Mucosa of gallbladder (tissue), 1 donor: ENCODE measurements around the gene MAPK1. TPM values are rescaled to one million over a fixed set of nuclear protein-coding genes. Genes with fewer than 3 reads are reported as not detected.
"Not testable (repeated sequence)": the region's sequence is repeated elsewhere in the genome, so short reads cannot be mapped to it uniquely, and the experiment has no call there.

Experiments
- DNase-seq: peaks from one replicate; pipeline ENCODE4 v3.0.0-alpha.2; 2020; ENCODE audit warnings: low spot score
- total RNA-seq: library from RNA; stranded (reverse); gene quantifications from one replicate; pipeline ENCODE4 v1.2.1, GENCODE V29; 2021
- donor health status: DM: no; HTN: no; CAD: no.

The MAPK1 gene
- total RNA-seq, 1 donor from 2014 or later = 131 TPM

DNA sequence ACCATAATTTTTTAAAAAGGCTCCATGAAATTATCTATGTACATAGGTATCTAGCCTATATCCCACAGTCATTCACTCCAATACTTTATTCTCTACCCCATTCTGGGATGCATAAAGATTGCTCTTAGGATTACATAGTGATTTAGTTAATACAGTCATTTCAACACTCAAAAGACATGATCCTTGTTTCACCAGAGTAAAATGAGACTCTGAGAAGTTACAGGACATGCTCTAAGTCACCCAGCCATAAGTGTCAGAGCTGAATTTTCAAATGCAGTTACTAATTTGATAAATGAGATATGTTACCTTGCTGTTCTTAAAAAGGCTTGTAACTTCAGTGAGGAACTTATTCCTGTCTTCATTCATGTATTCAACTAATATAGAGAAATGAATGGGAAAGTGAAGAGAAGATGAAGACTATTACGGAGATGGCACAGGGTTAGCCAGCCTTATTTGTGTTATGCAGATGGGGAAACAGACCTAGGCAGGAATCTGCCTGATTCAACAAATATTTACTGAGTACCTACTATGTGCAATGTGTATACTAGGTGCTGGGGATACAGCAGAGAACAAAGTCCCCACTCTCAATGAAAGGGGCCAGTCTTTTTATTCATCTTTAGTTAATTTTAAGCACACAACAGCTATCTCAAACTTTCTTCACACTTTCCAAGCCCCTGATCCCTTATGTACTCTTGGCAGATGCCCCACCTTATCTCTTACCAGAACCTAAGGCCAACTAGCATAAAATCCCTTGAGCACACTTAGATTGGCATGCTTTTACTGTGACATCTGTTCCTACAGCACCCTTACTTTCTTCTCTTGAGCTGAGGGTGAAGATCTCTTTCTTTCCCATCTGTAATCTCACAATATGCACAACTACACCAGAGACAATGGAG, 21.6 kb downstream of the MAPK1 start:
- DNase-seq = no peak

DNA sequence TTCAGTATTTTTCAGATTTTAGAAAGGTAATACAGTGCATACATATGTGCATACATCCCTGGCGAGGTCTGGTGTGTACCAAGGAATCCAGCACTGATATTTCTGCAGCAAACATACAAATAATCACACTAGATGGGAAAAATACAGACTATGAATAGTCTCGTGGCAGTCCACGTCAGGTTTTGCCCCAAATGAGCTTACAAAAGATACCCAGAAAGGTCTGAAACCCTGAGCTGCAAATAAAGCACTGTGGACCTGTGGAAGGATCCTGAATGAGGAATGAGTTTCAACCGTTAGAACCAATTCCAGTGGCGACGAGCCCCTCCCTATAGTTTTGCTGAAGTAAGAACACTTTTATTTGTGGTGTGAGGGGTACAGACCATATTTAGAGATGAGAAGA, 24.5 kb downstream of the MAPK1 start:
- no peak for DNase-seq

DNA sequence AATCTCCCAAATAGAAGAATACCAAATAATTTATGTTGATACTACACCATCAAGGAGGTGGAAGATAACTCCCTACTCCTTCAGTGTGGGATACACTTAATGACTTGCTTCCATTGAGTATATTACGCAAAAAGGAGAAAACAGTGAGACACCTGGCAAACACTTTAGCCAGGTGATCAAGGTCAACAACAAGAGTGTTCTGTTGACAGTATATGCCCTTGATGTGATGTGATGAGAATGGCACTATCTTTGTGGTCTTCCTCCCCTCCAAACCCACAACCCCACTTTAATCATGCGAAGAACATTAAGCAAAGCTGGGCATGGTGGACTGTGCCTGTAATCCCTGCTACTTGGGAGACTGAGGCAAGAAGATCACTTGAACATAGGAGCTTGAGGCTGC, 26.0 kb downstream of the MAPK1 start:
- no peak for DNase-seq

DNA sequence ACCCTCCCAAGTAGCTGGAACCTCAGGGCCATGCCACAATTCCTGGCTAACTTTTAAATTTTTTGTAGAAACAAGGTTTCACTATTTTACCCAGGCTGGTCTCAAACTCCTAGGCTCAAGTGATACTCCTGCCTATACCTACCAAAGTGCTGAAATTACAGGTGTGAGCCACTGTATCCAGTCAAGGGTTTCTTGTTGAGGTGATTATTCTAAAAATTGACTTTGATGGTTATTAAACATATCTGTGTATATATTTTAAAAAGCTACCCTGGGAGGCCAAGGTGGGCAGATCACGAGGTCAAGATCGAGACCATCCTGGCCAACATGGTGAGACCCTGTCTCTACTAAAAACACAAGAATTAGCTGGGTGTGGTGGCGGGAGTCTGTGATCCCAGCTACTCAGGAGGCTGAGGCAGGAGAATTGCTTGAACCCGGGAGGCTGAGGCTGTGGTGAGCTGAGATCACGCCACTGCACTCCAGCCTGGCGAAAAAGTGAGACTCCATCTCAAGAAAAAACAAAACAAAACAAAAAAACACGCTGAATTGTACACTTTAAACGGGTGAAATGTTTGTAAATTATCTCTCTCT, 27.1 kb downstream of the MAPK1 start:
- DNase-seq = no peak

DNA sequence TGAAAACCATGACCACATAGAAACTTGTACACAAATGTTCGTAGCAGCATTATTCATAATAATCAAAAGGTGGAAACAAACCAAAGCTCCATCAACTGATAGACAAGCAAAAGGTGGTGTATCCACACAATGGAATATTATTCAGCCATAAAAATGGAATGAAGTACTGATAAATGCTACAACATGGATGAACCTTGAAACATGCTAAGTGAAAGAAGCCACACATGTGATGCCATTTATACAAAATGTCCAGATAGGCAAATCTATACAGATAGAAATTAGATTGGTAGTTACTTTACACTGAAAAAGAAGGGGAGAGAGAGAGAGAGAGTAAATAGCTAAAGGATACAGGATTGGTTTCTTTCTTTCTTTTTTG, 27.7 kb downstream of the MAPK1 start:
- DNase-seq = no peak

DNA sequence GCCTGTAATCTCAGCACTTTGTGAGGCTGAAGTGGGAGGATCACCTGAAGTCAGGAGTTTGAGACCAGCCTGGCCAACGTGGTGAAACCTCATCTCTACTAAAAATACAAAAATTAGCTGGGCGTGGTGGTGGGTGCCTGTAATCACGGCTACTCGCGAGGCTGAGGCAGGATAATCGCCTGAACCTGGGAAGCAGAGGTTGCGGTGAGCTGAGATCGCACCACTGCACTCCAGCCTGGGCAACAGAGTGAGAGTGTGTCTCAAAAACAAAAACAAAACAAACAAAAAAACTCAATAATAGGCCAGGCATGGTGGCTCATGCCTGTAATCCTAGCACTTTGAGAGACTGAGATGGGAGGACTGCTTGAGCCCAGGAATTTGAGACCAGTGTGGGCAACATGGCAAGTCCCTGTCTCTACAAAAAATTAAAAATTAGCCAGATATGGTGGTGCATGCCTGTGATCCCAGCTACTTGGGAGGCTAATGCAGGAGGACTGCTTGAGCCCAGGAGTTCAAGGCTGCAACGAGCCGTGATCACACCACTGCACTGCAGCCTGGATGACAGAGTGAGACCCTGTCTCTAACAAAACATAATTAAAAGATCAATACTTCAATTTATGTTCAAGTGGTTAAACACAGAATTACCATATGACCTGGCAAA, 28.2 kb downstream of the MAPK1 start:
- DNase-seq = not testable (repeated sequence)

DNA sequence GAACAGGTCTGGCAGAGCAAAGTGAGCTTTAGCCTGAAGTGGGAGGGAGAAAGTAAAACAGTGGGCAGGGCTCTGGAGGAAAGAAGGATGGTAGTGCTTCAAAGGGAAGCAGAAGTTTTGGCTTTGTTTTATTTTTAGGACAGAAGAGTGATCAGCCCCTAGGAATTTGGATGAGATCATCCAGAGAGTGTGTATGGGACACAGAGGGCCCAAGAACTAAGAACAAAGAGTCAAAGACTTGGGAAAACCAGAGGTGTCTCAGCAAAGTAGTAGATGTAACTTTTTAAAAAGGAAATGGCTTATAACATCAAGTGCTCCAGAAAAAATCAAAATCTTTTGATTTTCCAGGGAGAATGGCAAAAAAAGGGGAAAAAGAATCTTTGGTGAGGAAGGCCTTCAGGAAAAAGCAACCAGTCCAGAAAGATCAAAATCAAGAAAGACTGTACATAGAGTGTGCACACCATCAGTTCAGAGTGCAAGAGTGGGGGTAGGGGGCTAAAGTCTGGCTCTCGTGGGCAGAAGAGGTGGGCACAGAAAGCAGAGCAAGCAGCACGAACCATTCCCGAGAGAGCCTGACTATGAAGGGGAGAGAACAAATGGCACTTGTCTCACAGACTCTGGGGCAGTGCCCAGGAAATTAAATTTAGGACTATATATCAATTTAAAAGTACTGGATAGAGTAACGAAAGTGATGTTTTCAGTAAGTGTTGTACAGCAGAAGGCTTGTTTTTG, 30.0 kb downstream of the MAPK1 start:
- no peak for DNase-seq

DNA sequence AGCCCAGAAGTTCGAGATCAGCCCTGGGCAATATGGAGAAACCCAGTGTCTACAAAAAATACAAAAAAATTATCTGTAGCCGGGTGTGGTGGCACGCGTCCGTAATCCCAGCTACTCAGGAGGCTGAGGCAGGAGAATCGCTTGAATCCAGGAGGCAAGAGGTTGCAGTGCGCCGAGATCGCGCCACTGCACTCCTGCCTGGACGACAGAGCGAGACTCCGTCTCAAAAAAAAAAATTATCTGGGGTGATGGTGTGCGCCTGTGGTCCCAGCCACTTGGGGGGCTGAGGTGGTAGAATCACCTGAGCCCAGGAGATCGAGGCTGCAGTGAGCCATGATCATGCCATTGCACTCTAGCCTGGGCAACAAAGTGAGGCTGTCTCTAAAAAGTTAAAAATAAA, 31.0 kb downstream of the MAPK1 start:
- DNase-seq = not testable (repeated sequence)

DNA sequence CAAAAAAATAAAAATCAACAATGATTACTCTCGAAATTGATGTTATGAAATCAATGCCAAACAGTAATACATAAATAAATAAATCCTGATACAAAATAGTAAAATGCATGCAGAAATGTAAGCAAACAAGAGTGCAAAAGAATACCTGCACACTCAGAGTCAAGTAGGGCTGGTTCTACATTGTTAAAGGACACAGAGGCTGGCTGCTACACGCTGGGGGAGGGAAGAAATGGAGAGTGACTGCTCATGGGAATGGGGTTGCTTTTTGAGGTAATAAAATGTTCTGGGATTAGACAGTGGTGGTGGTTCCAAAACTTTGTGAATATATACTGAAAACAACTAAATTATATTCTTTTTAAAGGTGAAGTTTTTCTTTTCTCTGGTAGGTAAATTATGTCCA, 32.1 kb downstream of the MAPK1 start:
- DNase-seq = no peak

DNA sequence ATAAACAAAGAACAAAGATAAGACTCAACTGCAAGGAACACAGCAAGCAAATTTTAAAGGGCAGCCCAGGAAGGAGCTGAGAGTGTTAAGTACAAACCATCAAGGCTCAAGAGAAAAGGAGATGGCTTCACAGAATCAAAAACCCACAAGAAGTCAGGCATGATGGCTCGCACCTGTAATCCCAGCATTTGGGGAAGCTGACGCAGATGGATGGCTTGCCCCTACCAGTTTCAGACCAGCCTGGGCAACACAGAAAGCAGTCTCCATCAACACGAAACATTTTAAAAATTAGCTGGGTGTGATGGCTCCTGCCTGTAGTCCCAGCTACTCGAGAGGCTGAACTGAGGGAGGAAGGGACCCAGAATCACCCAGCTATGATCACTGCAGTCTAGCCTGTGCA, 32.6 kb downstream of the MAPK1 start:
- DNase-seq = no peak

DNA sequence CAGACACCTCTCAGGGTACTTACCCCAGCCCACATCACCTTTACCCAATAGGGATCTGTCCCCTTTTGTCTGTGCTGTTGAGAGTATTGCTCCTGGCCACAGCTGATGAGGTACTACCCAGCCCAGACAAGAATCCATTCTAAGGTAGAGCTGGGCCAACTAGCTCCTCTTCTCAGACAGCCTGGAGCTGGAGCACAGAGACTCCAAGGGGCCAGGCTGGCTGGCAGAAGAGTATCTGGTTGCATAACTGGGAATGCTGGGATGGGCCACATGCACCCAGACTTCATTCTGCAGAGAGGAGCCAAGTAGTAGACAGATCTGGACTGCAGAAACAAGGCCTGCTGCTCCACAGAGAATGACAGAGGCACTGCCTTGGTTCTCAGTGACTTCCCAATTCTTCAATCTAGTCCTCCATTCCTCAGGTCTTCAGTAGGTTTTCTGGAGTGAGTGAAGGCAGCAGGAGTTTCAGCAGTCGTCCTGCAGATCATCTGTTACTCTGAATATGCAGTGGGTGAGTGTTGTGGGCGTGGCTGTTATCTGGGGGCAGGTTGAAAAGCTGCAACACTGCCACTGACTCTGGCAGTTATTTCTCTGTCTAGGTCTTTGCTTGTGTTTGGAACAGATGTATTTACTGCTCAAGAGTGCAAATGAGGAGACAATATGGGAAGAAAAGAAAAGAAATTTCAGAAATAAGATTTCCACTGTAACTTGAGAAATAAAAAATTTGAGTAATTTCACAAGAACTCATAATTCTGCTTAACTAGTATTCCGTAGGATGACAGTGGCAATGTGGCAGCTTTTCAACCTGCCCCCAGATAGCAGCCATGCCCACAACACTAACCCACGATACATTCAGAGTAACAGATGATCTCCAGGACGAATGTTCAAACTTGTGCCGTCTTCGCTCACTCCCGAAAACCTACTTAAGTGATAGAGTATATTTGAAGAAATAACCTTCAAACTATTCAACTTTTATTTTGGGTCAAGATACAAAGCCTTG, 34.9 kb downstream of the MAPK1 start:
- DNase-seq = peak; percentile 26

DNA sequence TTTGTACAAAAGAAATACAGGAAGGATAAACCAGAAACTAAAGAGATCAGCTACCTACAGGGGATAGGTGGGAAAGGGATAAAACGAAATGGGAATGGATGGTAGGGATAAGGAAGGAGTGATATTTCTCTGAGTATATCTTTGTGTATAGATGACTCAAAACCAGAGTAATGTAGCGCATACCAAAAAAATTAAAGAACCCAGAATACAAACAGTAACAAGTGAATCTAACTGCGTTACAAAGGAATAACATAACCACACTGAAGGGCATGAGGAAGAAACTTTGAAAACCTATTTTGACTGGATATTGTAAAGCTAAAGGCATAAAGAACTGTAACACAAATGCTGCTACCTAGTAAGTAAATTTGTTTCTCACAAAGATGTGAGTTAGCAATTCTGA, 37.9 kb downstream of the MAPK1 start:
- DNase-seq = no peak

DNA sequence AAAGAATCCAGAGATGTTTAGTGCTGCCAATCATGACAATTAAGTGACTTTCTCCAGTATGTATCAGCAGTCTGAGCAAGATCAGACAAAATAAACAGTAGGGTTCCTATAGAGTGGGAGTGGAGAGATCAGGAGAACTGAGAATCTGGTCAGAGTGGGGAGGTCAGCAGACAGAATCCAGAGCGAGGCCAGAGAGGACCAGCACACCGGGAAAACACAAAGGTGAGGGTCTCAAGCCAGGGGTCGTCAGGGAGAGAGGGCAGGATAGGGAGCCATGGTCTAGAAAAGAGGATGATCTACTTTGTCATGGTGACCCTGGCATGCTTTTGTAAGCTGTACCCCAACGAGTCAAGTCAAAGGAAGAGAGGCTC, 39.2 kb downstream of the MAPK1 start:
- DNase-seq = no peak

DNA sequence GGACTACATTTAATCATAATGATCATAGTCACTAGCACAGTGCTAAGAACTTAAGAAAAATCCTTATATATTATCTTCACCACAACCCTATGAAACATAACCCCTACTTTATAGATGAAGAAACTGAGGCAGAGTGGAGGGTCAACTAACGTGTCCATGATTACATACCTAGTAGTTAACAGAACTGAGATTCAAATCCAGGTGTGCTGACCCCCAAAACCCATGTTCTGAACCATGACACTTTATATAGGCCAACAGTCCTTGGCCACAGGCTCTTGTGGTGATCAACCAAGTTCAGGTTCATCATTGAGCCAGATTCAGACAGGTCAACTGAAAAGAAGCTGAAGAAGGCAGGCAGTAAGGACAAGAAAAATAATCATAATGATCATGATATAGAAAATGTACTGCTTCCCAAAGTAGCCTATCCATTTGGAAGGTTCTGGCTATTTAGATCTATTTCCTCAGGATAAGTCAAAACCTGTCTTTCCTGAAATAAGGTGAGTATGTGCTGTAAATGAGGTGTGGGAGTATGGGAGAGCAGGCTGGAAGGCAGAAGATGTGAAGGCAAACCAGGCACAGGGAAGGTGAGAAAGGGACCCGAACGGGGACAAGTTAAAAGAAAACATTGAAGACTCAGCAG, 39.7 kb downstream of the MAPK1 start:
- DNase-seq = no peak

DNA sequence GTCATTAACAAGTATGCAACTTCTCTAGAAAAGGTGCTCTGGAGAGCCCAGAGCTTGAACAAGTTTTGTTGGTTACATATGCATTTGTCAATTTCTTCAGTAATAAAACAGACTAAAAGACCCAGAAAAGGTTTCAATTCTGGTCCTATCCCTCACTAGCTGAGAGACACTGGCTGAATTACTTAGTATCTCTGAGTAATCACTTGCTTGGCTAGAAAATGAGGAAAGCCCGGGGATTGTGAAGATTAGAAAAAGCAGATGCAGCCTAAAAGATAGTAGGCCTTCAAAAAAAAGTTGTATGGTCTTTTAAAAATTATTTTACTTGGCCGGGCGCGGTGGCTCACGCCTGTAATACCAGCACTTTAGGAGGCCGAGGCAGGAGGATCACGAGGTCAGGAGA, 41.2 kb downstream of the MAPK1 start:
- DNase-seq = no peak

DNA sequence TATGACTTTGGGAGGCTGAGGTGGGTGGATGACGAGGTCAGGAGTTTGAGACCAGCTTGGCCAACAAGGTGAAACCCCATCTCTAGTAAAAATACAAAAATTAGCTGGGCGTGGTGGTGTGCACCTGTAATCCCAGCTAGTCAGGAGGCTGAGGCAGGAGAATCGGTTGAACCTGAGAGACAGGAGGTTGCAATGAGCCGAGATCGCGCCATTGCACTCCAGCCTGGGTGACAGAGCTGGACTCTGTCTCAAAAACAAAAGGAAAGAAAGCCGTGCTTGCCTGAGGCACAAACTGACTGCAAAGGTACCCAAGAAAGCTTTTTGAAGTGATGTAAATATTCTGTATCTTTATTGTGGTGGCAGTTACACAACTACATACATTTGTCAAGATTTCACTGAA, 42.5 kb downstream of the MAPK1 start:
- DNase-seq = not testable (repeated sequence)

DNA sequence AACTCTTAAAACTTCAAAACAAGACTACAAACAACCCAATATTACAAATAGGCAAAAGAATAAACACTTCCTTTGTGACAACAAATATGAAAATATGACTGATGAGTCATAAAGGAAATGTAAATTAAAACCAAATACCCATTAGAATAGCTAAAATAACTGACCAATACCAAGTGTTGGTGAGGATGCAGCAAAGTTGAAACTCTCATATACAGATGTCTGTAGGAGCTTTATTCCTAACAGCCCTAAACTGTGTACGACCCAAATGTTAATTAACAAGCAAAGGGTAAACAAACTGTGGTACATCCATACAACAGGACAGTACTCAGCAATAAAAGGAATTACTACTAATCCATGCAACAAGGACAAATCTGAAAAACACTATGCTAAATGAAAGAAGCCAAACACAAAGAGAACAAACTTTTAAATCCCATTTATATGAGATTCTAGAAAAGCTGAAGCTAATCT, 43.0 kb downstream of the MAPK1 start:
- no peak for DNase-seq

DNA sequence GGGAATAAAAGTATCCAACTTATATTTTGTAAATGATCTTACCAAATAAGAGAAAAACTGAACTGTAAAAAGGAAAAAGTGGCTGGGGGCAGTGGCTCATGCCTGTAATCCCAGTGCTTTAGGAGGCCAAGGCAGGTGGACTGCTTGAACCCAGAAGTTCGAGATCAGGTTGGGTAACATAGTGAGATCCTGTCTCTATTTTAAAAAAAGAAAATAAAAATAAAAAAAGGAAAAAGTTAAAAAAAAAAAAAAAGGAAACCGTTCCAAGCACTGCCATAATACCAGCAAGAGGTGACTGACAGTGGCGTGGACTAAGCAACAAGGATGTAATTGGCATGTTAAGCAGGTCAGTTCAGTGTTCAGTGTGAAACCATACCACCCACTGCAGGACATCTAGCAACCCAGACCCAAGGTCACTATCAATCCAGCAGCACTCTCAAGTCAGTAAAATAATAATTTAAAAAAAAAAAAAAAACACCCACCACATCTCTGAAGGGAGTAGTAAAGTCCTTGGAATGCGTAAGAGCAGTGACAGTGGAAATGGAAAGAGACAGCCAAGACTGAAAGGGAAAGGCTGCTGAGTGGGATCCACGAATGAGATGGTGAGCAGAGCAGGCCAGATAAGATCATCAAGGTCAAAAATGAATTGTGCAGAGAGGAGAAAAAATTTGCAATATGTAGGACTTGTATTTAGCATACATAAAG, 43.6 kb downstream of the MAPK1 start:
- DNase-seq = no peak

DNA sequence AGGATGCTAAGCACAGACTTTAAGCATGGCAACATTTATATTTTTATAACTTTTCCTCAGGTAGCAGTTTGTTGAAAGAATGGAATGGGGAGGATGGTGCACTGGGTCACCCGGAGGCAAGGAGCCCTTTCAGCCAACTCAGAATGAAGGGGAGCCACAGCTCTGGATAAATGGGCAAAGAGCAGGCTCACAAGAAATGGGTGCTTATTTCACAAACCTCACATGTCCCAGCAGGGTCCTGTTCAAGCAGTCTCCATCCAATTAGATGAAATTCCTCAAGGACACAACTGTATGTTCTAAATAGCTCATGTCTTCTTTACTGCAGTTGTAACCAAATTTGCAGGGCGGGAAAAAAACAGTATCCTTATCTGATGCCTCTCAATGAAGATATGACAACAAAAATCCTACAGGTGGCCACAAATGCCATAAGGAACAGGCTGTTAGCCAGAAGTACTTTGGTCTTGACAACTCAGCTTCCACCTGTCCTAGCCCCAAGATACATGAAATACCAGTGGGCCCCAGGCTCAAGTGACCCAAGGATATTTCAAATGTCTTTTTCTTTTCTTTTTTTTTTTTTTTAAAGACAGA, 48.2 kb downstream of the MAPK1 start:
- no peak for DNase-seq
